ENCODE data around the gene ANGEL1. TPM values are rescaled to one million over a fixed set of nuclear protein-coding genes. Genes with fewer than 3 reads are reported as not detected.

Gene ANGEL1
- polyA plus RNA-seq, 1 of the 3 experiments (the other 2 are of a cell fraction) = 14.1 TPM

GRCh38 chr14:76778546-76779215 lies 34.0 kb downstream of the ANGEL1 start (continued):
- no peak for TF ChIP-seq EZH2phosphoT487 (IDR thresholded peaks at IDR 0.05; ENCODE audit: borderline replicate concordance, low read depth)

DNA sequence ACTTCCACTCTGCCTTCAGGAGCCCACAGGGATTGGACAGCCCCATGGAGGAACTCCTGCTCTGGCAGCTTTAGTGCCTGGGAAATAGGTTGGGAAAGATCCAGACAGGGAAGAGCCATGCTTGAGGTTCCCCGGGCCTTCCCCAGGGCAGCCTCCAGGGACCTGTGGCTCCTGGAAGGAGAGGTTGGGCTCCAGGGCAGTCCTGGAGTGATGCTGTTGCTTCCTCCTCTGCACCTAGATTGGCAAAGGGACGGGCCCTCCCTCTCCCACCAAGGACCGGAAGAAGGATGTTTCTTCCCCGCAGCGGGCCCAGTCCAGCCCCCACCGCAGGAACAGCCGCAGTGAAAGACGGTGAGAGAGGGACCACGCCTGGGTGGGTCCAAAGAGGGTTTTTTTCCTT lies 35.0 kb downstream of the ANGEL1 start:
- ChIA-PET POLR2A (no interaction called here), CTCF (no interaction called here)
- DNase-seq = no peak
- 95% methylated on average over 7 of the region's 9 CpGs for WGBS (ENCODE audit: low lambda C conversion rate)
- TF ChIP-seq EZH2phosphoT487 (IDR thresholded peaks at IDR 0.05; ENCODE audit: borderline replicate concordance, low read depth) = no peak
- TF ChIP-seq ZBTB33 (IDR thresholded peaks at IDR 0.05; ENCODE audit: borderline replicate concordance, low read depth) = no peak
- TF ChIP-seq GABPA (IDR thresholded peaks at IDR 0.05; ENCODE audit: low read depth) = no peak
- no peak for TF ChIP-seq RXRA (IDR thresholded peaks at IDR 0.05; ENCODE audit: borderline replicate concordance, low read depth)
- TF ChIP-seq TAF1 (IDR thresholded peaks at IDR 0.05; ENCODE audit: borderline replicate concordance, low read depth, low read length) = no peak
- no peak for TF ChIP-seq MAX (IDR thresholded peaks at IDR 0.05; ENCODE audit: low read depth)
- no peak for TF ChIP-seq RAD21 (IDR thresholded peaks at IDR 0.05; ENCODE audit: low read length)
- TF ChIP-seq TCF12 (IDR thresholded peaks at IDR 0.05) = no peak
- no peak for TF ChIP-seq GATA2 (CRISPR knock-in tag; IDR thresholded peaks at IDR 0.05)
- TF ChIP-seq POLR2AphosphoS5 (IDR thresholded peaks at IDR 0.05; ENCODE audit: low read depth, low read length) = no peak
- no peak for TF ChIP-seq FOSL2 (IDR thresholded peaks at IDR 0.05; ENCODE audit: borderline replicate concordance, low read depth)
- TF ChIP-seq NFIC (IDR thresholded peaks at IDR 0.05; ENCODE audit: borderline replicate concordance) = no peak
- TF ChIP-seq USF2 (IDR thresholded peaks at IDR 0.05; ENCODE audit: borderline replicate concordance, low read depth, low read length) = no peak
- no peak for TF ChIP-seq SMC3 (IDR thresholded peaks at IDR 0.05; ENCODE audit: low read depth, low read length)
- TF ChIP-seq SIN3A (IDR thresholded peaks at IDR 0.05; ENCODE audit: borderline replicate concordance, low read depth, low read length) = no peak
- peaks cover 0 to 12% of the 10 kb centered on the region in 2 experiments for H3K36me3 ChIP-seq (replicated peaks in 1 of 2; ENCODE audit: control insufficient read depth in 1 of 2, insufficient read depth in 2 of 2, low read length in 1 of 2)
- no peaks in the 10 kb centered on the region for H3K27me3 ChIP-seq (ENCODE audit: insufficient read depth)
- H3K9ac ChIP-seq = no peak overlapping the region
- no peaks in the 10 kb centered on the region for H3F3A ChIP-seq (replicated peaks; ENCODE audit: insufficient read depth)
- no peak overlapping the region for H3K27ac ChIP-seq (ENCODE audit: low read depth in 2 of 2, low read length in 1 of 2)
- H3K4me1 ChIP-seq (ENCODE audit: control insufficient read depth in 1 of 2, insufficient read depth in 2 of 2, low read depth in 1 of 2, low read length in 1 of 2) = peaks cover 26 to 58% of the 10 kb centered on the region in 2 experiments
- H3K79me2 ChIP-seq (ENCODE audit: insufficient read depth) = no peaks in the 10 kb centered on the region
- no peak overlapping the region for H3K4me2 ChIP-seq
- H3K9me2 ChIP-seq = no peaks in the 10 kb centered on the region
- no peak overlapping the region for H3K4me3 ChIP-seq (ENCODE audit: low read depth in 2 of 2, low read length in 1 of 2)
- H4K20me1 ChIP-seq (ENCODE audit: insufficient read depth) = no peaks in the 10 kb centered on the region
- H2AFZ ChIP-seq (ENCODE audit: low read depth) = no peak overlapping the region
- no peaks in the 10 kb centered on the region for H3K9me3 ChIP-seq

Measured in SK-N-SH (cell line).